GM19395 (cell line): ENCODE results near the gene NCOA6.
"Not testable (repeated sequence)": the region's sequence is repeated elsewhere in the genome, so short reads cannot be mapped to it uniquely, and the experiment has no call there.

Experiments
- ATAC-seq: cut with Tn5 transposase; IDR thresholded peaks from one replicate; pipeline ENCODE4 v1.9.1; 2021; ENCODE audit warnings: mild to moderate bottlenecking, moderate library complexity; ENCODE audit not compliant: unreplicated experiment

Gene NCOA6

DNA sequence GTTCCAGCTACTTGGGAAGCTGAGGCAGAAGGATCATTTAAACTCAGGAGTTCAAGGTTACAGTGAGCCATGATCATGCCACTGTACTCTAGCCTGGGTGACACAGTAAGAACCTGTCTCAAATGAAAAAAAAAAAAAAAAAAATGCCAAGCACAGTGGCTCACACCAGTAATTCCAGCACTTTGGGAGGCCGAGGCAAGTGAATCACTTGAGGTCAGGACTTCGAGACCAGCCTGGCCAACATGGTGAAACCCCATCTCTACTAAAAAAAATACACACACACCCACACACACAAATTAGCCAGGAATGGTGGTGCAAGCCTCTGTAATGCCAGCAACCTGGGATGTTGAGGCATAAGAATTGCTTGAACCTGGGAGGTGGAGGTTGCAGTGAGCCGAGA, 102.9 kb downstream of the NCOA6 start:
- ATAC-seq, result not testable (repeated sequence)

DNA sequence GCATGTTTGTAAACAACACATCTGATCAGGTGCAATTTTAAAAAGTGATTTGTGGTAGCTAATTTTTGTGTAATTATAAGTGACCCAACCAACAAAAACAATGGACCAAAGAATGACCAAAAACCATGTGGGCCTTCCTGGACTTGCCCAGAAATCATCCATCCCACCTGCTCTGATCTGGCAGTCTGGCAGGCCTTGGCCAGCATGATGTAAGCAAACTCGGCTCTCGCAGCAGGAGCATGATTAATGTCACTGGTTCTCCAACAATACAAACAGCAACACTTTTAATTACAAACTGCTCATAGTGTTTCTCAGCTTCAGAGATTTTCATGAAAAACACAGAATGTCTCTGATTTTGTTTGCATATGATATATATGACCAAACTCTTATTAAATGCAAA, 105.2 kb downstream of the NCOA6 start:
- ATAC-seq, result no peak

DNA sequence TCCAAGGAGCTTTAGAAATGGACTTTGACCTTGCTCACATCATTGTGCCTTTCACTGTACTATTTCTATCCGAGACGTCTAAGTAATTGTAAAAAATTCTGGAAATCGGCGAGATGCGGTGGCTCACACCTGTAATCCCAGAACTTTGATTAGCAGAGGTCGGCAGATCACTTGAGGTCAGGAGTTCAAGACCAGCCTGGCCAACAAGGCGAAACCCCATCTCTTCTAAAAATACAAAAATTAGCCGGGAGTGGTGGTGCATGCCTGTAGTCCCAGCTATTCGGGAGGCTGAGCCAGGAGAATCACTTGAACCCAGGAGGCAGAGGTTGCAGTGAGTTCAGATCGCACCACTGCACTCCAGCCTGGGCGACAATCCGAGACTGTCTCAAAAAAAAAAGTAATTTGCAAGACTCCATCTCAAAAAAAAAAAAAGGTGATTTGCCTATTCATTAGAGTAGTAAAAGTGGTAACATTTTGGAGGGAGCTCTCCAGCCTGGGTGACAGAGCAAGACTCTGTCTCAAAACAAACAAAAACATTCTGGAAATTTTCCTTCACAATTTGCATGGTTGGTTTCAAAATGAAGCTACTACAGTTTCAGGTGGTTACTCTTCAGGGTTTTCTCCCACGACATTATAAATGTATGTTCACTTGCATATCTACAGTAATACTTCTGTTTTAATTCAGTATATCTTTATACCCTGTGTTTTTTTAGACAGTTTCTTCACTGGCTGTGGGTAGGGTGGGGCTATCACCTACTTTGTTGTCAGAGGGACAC, 106.0 kb downstream of the NCOA6 start:
- ATAC-seq, result peak; percentile 89

DNA sequence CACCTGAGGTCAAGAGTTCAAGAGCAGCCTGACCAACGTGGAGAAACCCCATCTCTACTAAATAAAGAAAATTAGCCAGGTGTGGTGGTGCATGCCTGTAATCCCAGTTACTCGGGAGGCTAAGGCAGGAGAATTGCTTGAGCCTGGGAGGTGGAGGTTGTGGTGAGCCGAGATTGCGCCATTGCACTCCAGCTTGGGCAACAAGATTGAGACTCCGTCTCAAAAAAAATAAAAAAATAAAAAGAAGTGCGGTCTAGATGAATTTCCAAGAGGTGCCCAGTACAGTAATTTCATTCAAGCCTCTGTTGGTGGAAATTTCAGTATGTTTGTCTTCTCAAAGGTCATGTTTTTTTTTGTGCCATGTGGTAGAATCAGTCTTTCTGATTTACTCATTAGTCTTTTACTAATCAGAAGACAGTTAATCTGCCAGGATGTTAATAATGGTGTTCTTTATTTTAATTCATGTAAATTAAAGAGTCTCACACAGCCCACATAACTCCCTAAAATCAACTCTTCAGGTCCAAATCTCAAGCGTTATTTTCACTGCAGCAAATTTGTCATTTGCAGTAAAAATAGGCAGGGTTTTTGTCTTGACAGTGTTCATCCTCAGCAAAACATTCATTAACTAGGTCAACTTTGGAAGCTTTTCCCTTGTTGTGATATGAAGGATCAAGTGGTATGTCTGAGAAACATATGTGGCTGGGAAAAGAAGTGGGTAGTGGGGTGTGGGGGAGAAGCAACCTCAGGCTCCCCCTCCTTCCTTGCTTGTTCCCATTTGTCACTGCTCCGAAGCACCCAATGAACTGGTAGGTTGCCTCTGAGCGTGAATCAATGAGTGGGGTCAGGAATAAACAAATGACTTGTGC, 108.0 kb downstream of the NCOA6 start:
- no peak for ATAC-seq

DNA sequence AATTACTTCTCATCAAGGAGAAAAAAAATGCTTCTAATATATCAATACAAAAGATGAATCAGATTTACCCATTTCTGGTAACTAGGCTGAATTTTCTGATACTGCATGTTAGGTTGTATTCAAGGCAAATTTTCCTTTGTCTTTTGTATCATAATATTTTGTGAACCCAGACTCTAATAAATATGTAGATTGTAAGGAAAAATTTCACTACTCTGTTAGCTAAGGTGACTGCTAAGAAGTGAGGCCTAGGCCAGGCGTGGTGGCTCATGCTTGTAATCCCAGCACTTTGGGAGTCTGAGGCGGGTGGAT, 108.6 kb downstream of the NCOA6 start:
- ATAC-seq, result no peak

DNA sequence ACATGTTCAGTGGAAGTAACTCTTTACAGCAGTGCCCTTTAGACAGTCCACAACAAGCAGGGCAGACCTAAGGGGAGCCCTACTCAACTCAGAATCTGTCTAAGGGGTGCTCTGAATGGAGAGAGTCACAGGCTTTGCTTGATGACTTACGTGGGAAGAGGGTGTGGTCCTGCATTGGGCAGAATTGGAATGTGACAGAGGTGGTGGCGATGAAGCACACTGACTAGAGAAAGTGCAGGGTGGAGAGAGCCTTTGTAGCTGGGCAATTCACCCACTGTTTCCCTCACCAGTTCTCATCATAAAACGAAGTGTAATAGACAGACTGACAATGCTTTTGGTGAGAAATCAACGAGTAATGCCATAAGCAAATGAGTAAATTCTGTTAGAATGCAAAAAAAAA, 110.1 kb downstream of the NCOA6 start:
- no peak for ATAC-seq

DNA sequence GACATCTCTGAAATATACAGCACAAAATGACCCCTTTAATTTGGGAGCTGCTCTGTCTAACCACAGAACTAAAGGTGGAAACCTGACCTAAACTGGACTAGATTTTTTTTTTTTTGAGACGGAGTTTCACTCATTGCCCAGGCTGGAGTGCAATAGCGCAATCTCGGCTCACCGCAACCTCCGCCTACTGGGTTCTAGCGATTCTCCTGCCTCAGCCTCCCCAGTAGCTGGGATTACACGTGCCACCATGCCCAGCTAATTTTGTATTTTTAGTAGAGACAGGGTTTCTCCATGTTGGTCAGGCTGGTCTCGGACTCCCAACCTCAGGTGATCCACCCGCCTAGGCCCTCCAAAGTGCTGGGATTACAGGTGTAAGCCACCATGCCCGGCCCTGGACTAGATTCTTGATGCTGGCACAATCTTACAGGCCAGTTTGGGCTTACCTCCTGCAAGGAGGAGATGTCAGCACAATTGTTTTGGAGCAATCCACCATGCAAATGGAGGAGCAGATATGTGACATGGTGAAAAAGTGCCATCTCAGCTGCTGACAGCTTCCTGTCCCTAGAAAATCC, 111.4 kb downstream of the NCOA6 start:
- ATAC-seq, result not testable (repeated sequence)

DNA sequence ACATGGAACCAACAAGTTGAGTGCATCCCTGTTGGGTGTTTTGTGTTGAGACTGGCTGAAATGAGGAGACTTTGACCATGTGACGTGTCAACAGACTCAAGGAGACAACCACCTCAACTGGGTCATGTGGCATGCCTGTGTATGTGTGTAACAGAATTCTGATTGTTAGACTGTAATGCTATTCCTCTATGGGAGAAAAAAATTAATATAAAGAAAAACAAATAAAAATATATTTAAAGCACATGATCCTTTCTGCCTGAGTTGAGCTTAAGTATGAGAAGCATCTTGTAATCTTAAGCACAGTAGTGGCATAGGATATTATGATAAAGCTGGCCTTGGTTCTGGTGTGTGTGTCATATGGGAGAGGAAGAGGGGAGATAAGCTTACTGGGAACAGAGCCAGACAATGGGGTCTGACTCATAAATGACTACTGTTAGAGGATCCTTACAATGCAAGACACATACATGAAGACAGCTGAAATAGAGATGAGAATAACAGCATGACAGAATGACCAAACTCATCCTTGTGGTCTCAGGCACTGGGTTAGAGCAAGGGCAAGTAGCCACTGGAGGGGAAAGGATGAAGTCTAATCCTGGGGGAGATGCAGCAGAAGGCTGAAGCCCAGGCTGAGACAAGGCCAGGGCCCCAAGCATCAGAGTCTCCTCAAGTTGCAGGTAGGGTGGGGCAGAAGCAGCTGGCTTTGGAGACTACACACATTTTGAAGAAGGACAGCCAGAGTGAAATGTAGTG, 112.1 kb downstream of the NCOA6 start:
- no peak for ATAC-seq

DNA sequence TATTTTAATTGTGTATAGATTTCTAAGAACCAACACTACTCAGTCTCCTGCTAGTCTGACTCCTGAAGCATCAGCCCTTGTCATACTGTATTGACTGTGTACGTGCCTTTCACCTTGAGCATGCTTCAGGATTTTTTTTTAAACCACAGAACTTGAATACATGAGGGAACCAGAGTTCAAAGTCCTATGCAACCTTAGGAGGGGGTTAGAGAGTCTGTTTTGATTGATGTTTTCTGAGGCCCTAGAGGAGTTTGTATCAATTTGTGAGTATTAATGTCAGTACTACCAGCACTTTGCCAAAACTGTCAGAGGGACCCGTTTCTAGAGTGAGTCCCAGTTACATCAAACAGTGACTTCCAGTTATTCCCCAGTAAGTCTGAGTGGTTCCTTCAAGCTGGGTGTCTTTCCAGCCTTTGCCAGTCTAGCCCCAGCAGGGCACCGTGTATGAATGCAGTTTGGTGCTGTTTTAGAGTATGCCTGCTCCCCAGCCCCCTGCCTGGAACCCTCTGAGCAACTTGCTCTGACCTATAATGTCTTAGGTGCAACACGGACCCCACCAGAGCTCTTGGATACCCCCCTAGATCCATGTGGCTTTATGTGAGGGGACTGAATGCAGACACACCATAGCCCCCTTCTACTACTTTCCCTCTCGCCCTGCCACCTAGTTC, 112.8 kb downstream of the NCOA6 start:
- no peak for ATAC-seq

DNA sequence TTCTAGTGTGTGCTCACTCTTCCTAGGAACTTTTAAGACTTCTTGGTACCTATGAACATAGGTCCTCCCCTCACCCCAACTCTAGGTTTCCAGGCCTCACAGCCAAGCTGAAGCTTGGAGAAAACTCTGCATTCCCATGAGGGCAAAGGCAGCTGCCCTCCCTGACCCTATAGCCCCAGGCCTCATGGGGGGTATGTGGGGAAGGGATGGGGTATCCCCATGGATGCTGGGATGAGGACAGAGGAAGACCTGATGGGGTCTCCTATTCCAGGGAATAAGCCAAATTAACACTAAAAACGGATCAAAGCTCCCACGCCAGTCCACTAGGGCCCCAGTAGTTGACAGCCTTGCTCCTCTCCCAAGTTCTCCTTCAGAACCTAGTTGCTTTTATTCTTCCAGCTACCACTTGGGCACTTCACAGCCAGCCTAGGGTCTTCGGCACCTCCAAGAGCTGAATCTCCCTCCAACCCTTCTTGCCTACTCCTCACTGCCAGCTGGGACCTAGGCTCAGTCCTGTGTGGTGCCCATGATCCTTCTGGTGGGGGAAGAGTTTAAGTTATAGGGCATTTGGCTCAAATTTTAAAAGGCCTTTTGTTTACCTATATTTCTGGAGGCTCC, 113.5 kb downstream of the NCOA6 start:
- no peak for ATAC-seq

DNA sequence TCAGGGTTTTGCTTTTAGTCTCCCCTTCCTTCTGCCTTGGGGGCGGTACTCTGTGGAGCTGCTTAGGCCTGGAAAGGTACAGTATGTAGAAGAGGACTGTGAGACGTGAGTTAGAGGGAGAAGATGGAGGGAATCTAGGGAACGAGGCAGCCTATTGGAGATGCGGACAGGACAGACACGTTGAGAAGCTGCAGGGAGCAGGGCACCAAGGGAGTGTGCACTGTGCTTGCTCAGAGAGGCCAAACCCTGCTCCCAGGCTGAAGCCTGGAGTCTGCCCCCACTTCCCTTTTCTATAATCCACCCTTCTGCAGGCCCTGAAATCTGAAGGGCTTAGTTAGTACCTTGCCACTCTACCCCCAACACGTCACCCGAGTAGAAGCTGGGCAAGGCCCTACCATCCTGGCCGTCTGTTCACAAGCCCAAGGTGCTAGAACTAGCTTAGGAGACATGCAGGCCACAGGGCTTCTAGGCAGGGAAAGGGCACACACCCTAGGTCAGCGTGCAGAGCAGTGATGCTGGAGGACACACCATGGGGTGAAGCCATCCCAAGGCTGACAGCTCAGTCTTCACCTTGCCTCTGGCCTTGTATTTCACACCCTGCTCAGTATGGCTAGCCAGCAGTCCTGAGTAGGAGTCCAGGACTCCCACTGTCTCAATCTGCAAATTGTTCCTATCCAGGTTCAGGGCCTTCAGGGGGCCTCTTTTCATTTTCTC, 114.4 kb downstream of the NCOA6 start:
- ATAC-seq, result no peak

DNA sequence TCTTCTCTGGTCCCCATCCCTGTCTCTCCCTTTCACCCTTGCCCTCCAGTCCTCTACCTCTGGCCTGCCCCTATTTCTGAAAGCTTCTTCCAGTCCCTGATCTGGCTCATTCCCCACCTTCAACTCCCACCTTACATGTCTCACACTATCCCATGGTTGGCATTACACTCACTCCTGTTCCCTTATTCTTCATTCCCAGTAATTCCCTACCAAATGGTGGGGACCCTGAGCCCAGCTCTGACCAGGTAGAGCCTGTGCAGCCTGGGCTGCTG, 114.9 kb downstream of the NCOA6 start:
- no peak for ATAC-seq

DNA sequence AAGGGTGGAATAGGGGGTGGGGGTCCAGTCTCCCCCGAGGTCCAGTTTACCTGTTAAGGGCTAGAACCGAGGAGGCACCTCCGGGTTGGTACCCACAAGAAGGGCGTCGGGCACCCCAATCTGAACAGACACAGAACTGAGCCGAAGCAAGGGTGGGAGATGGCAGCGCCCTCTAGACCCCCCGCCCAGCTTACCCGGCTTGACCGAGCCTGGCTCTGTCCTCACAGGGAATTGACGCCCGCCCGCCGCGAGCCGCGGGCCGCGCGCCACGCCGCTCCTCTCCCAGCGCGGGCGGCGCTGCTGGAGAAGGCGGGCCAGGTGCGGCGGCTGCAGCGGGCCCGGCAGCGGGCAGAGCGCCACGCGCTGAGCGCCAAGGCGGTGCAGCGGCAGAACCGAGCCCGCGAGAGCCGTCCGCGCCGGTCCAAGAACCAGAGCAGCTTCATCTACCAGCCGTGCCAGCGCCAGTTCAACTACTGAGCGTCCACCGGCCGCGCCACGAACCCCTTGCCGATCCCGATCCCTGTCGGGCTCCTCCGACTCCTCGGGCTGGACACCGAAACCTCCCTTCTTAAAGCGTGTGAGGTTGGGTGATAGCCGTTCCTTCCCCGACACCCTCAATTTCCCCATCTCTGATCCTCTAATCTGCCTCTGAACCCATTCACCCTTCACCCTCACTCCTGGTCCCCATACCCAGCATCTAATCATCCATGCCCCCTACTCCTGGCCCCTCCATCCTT, 115.5 kb downstream of the NCOA6 start:
- ATAC-seq, result peak; percentile 35

DNA sequence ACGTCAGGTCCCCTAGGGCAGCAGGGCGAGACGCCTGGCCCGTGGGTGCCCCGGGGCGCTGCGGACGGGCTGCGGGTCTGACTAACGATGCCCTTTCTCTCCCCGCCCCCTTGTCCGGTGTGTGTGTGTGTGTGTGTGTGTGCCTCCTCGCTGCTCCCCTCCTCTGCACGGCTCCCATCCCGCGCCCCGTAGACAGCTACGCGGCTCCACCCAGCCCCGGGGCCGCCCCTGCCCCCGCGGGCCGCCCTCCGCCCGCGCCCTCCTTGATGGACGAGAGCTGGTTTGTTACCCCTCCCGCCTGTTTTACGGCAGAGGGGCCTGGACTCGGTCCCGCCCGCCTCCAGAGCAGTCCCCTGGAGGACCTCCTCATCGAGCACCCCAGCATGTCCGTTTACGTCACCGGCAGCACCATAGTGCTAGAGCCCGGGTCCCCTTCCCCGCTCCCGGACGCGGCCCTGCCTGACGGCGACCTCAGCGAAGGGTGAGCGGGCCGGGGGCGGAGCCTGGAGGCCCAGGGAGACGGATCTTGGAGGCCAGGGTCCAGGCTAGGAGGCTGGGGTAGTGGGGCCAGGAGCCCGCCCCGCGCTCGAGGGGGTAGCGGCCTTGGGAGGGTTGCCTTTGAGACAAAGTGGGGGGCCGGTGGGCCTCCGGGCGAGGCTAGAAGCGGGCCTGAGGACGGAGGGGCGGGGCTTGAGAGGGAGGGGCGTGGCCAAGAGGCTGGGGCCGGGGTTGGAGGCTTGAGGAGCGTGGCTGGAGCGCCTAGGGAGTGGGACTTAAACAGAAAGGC, 116.2 kb downstream of the NCOA6 start:
- ATAC-seq, result peak; percentile 55

DNA sequence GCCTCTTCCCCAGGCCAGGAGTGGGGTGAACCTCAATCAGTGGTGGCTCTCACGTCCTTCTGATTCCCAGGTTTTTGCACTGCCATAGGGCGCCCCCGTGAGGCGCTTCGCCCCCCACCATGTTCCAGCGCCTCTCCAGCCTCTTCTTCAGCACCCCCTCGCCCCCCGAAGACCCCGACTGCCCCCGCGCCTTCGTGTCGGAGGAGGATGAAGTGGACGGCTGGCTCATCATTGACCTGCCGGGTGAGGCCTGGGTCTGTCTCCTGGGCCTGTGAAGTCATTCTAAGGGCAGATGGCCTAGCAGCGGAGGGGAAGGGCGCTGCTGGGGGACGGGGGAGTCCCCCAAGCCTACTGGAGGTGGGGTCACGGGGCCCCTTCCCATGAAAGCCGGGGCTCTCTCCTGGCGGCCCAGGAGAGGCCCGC, 116.8 kb downstream of the NCOA6 start:
- ATAC-seq, result peak; percentile 16

DNA sequence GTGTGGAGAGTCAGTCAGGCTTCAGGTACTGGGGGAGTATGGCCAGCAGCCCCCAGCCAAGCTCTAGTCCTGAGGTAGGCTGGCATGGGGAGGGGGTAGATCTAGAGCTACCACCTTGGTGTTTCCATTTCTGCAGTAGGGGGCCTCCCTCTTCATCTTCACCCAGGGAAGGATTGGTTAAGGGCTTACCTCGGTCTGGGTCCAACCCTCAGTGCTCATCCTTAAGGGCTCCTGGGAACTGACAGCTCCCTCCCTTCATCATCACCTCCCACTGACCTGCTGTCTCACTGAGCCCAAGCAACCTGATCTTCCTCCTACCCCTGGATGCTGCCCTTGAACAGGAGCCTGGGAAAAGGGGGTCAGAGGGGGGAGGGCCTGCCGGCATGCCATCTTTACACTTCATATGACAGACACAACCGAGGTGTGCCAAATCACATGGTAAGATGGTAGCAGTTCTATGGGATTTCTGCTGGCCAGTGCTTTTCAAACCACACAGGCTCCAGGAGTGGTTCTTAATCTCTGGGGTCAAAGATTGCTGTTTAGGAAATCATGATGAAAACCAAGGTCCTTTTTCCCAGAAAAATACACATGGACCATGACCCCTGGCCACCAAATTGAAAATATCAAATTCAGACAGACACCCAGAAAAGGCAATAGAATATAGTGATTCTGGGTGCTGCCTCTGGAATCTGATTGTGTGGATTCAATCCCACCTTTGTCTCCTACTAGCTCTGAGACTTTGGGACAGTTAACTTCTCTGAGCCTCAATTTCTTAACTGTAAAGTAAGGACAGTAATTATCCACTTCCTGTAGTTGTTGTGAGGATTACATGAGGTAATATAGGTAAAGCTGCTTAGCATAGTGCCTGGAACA, 118.3 kb downstream of the NCOA6 start:
- no peak for ATAC-seq

DNA sequence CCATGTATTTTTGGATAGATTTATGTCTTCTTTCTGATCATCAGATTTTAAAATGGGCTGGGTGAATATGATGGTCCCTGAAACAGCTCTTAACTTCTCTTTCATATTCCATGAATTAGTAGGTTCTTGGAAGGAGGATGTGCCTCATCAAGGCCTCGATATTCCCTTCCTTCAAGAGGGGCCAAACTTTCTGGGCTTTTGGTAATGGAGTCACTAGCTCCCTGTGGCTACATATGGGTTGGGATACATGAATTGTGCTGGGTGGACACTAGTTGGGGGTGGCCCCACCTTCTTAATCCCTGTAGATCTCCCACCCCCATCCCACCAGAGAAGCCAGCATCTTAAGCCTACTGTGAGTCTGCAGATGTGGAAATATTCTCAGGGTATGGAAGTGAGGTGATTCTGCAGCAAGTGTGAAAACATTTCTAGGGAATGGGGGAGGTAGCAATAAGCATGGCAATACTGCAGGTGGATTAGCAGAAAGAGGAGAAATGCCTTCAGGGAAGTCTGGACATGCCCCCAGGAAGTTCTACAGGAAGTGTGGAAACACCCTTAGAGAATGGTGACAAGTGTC, 119.1 kb downstream of the NCOA6 start:
- ATAC-seq, result no peak
